ENCODE results near the gene SLC16A2.

- no peak for TF ChIP-seq CTCF (IDR thresholded peaks at IDR 0.05)
- TF ChIP-seq AFF4 (CRISPR knock-in tag; IDR thresholded peaks at IDR 0.05; ENCODE audit: borderline replicate concordance), result no peak
- no peak for TF ChIP-seq ATF2 (CRISPR knock-in tag; IDR thresholded peaks at IDR 0.05; ENCODE audit: borderline replicate concordance, low read depth)
- TF ChIP-seq USF2 (CRISPR knock-in tag; IDR thresholded peaks at IDR 0.05), result no peak
- no peak for TF ChIP-seq FOXK1 (CRISPR knock-in tag; IDR thresholded peaks at IDR 0.05)
- TF ChIP-seq USF1 (CRISPR knock-in tag; IDR thresholded peaks at IDR 0.05), result no peak
- TF ChIP-seq MAX (CRISPR knock-in tag; IDR thresholded peaks at IDR 0.05), result no peak
- no peak for TF ChIP-seq ATF3 (CRISPR knock-in tag; conservative IDR thresholded peaks at IDR 0.05)
- TF ChIP-seq TEAD1 (CRISPR knock-in tag; IDR thresholded peaks at IDR 0.05), result no peak
- TF ChIP-seq ELF4 (CRISPR knock-in tag; IDR thresholded peaks at IDR 0.05; ENCODE audit: low read depth), result no peak
- TF ChIP-seq CDX4 (CRISPR knock-in tag; IDR thresholded peaks at IDR 0.05; ENCODE audit: borderline replicate concordance), result no peak
Measured at GRCh38 chrX:74536832-74537371, 115.6 kb downstream of the SLC16A2 start.
